ENCODE measurements around the gene RBMS3. TPM values are rescaled to one million over a fixed set of nuclear protein-coding genes. Genes with fewer than 3 reads are reported as not detected.

Gene RBMS3
- total and polyA plus RNA-seq, 3 donors from 2014 or later = 5.6 to 36.2 (median 19.7) TPM

- Histone ChIP-seq H3K4me1 (no peaks in the 10 kb centered on the region), H3K27me3 (no peaks in the 10 kb centered on the region), H3K4me3 (no peak overlapping the region), H3K36me3 (ENCODE audit: low read depth, missing control alignments) (no peaks in the 10 kb centered on the region), H3K27ac (no peak overlapping the region), H3K9me3 (no peaks in the 10 kb centered on the region)
- intact Hi-C loops (cut with DNase I; ENCODE audit: low total_unique reads) = no loop called here
- no peak for TF ChIP-seq POLR2A (IDR thresholded peaks at IDR 0.05)
- DNase-seq = no peak
- WGBS, 2 donors = 93 to 100% methylated on average over 1 of the region's 1 CpG
Observed at GRCh38 chr3:29677421-29677820, 396.6 kb downstream of the RBMS3 start.

GRCh38 chr3:29679944-29680343 is 399.1 kb downstream of the RBMS3 start:
- no peaks in the 10 kb centered on the region for H3K27me3 ChIP-seq
- 63 to 66% methylated on average over 4 of the region's 4 CpGs for WGBS, 2 donors
- no peak overlapping the region for H3K4me3 ChIP-seq
- no peak for TF ChIP-seq POLR2A (IDR thresholded peaks at IDR 0.05)
- TF ChIP-seq, protein P1, sequence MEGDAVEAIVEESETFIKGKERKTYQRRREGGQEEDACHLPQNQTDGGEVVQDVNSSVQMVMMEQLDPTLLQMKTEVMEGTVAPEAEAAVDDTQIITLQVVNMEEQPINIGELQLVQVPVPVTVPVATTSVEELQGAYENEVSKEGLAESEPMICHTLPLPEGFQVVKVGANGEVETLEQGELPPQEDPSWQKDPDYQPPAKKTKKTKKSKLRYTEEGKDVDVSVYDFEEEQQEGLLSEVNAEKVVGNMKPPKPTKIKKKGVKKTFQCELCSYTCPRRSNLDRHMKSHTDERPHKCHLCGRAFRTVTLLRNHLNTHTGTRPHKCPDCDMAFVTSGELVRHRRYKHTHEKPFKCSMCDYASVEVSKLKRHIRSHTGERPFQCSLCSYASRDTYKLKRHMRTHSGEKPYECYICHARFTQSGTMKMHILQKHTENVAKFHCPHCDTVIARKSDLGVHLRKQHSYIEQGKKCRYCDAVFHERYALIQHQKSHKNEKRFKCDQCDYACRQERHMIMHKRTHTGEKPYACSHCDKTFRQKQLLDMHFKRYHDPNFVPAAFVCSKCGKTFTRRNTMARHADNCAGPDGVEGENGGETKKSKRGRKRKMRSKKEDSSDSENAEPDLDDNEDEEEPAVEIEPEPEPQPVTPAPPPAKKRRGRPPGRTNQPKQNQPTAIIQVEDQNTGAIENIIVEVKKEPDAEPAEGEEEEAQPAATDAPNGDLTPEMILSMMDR (IDR thresholded peaks at IDR 0.05) = no peak
- no peak overlapping the region for H3K27ac ChIP-seq
- H3K36me3 ChIP-seq (ENCODE audit: low read depth, missing control alignments) = no peaks in the 10 kb centered on the region
- DNase-seq = no peak
- no peaks in the 10 kb centered on the region for H3K9me3 ChIP-seq
- peaks cover 16% of the 10 kb centered on the region for H3K4me1 ChIP-seq
- intact Hi-C loops (cut with DNase I; ENCODE audit: low total_unique reads) = no loop called here

DNA sequence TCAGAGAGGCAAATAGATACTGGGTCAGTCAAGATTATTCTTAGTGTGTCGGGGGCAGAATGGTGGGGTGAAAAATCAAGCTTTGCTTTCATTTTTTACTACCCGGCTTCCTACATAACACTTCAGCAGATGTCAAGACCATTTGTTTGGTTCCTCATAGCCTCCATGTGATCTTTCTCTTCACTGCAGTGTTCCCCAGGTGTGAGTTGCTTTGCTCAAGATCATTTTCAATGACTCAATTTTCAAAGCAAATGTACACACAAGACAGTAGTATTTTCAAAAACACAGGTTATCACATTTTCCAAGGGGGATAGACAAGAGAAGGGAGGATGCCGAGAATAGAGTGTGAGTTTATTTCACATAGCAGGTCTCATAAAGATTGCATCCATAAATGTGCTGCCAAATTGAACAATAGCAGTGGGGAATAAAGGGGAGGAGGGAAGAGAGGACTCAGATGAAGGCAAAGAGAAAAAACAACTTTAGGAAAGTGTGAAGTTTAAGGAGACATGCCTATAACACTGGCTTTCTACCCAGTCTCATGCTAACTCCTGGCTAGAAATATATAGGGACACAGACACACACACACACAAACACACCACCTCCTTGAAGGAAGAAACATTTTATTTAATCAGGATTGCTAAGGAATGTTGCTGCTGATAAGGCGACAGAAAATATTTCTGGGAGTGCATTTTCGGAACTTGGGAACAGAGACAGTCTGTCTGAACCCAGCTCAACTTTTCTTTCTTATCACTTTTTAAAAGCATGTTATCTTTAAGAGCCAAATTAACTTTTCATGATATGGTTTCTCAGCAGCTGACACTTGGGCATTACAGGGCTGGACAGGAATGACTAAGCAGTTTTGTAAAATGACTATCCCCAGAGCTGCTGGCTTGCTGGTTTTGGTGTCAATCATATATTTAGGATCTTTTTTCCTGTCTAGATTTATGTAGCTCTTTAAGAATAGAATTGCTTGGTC is 402.4 kb downstream of the RBMS3 start:
- H3K9me3 ChIP-seq = no peaks in the 10 kb centered on the region
- H3K4me1 ChIP-seq = peaks cover 25% of the 10 kb centered on the region
- intact Hi-C loops (cut with DNase I; ENCODE audit: low total_unique reads) = no loop called here
- peak overlapping the region; percentile 47 to 53 for H3K27ac ChIP-seq
- H3K4me3 ChIP-seq = no peak overlapping the region
- no peaks in the 10 kb centered on the region for H3K36me3 ChIP-seq (ENCODE audit: low read depth, missing control alignments)
- H3K27me3 ChIP-seq = no peaks in the 10 kb centered on the region
- peak; percentile 53 for DNase-seq
- TF ChIP-seq POLR2A (IDR thresholded peaks at IDR 0.05) = no peak
- TF ChIP-seq, protein P1 (IDR thresholded peaks at IDR 0.05) = no peak
- 35 to 46% methylated on average over 5 of the region's 5 CpGs for WGBS, 2 donors

GRCh38 chr3:29686889-29687592 is 406.2 kb downstream of the RBMS3 start:
- Histone ChIP-seq H3K9me3 (no peaks in the 10 kb centered on the region), H3K36me3 (ENCODE audit: low read depth, missing control alignments) (no peaks in the 10 kb centered on the region), H3K27ac (peak overlapping the region in 1 of 2 donors; percentile 13), H3K4me3 (no peak overlapping the region), H3K27me3 (no peaks in the 10 kb centered on the region), H3K4me1 (peaks cover 28% of the 10 kb centered on the region)
- intact Hi-C loops (cut with DNase I; ENCODE audit: low total_unique reads) = no loop called here
- DNase-seq = no peak
- TF ChIP-seq POLR2A (IDR thresholded peaks at IDR 0.05) = no peak
- TF ChIP-seq, protein P1 (IDR thresholded peaks at IDR 0.05) = no peak
- WGBS, 2 donors = 71 to 78% methylated on average over 2 of the region's 2 CpGs

DNA sequence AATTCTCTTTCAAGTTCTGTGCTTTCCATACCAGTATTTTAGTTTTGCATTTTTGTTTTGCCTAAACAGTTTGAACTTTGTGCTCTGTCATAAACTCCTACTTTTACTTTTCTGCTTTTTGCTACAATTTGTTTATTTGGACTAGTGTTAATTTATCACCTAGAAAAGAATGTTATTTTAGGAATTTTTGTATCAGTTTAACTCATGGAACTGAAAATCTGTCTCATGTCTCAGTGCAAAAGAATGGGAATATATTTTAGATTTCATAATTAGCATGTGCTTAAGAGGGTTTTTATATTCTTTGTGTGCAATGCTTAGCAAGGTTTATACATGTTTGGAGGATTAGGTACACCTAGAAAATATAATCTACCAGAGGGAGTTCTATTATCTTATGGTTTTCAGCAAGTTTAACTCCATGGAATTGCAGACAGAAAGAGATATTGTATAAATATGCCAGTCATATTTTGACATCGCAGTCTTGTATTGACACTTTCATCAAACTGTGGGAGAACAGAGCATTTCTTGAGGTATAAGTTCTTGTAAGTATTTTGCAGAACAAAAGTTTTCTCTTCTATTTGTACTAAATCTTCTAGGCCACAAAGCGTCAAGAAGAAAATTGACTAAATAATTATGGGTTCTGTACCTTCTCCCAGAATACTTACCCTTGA is 409.9 kb downstream of the RBMS3 start:
- no peaks in the 10 kb centered on the region for H3K9me3 ChIP-seq
- TF ChIP-seq POLR2A (IDR thresholded peaks at IDR 0.05) = no peak
- TF ChIP-seq, protein P1 (IDR thresholded peaks at IDR 0.05) = no peak
- DNase-seq = no peak
- no peak overlapping the region for H3K4me3 ChIP-seq
- no peaks in the 10 kb centered on the region for H3K27me3 ChIP-seq
- intact Hi-C loops (cut with DNase I; ENCODE audit: low total_unique reads) = no loop called here
- whole genome bisulfite sequencing, 2 donors = 88% methylated on average over 2 of the region's 2 CpGs
- no peaks in the 10 kb centered on the region for H3K36me3 ChIP-seq (ENCODE audit: low read depth, missing control alignments)
- H3K4me1 ChIP-seq = peaks cover 33% of the 10 kb centered on the region
- no peak overlapping the region for H3K27ac ChIP-seq
